ENCODE data around the gene ZBTB20. TPM values are rescaled to one million over a fixed set of nuclear protein-coding genes. Genes with fewer than 3 reads are reported as not detected.

The ZBTB20 gene
- total and polyA plus RNA-seq, 4 donors: 0.88 to 83.2 (median 20.4) TPM

DNA sequence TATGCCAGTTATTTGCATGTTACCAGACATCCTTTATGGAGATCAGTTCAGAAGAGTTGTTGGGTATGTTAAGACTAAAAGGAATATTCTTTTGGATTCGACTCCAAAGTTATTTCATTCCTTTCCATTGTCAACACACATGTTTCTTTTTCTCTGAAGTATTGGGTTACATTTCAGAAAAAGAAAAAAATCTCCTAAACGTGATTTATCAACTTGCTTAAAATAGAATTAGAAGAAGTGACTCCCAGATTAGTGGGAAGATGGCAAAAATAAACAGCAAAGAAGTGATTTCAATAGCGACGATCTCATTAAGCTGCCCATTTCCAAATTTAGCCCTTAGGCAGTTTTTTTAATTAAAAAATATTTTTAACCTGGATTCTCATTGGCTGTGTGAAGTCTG lies 767.8 kb downstream of the ZBTB20 start (continued):
- no peak for TF ChIP-seq YY1 (IDR thresholded peaks at IDR 0.05)

DNA sequence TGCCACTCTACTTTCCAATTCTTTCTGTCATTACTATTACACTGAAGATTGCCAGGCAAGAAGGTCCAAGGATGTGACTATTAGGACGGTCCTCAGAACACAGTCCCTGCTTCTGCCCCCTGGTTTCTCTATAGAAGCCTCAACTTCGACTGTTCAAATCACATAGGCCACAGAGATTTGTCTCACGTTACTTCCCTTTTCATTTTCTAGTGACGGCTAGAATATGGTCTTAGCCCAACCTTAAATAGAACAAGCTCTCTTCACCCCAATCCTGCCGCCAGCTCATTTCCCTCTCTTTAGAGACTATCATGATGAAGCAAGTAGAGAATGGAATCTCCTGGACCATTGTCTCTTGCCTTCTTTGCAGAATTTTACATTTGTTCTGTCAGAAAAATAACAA lies 768.3 kb downstream of the ZBTB20 start:
- H3K9ac ChIP-seq (ENCODE audit: low read depth in 1 of 2, low read length in 2 of 2): no peak overlapping the region
- H3K27ac ChIP-seq (ENCODE audit: low read depth in 1 of 2, low read length in 2 of 2): no peak overlapping the region
- H3K4me1 ChIP-seq (ENCODE audit: control insufficient read depth in 4 of 4, insufficient read depth in 4 of 4, low read length in 3 of 4): peaks cover 0 to 3% (median 0%) of the 10 kb centered on the region in 4 donors
- H3K4me3 ChIP-seq (ENCODE audit: low read depth in 1 of 3, low read length in 3 of 3): no peak overlapping the region
- DNase-seq (ENCODE audit: low spot score): no peak
- no peaks in the 10 kb centered on the region for H3K27me3 ChIP-seq (ENCODE audit: control insufficient read depth in 4 of 4, insufficient read depth in 4 of 4, low read length in 3 of 4)
- TF ChIP-seq, protein P1, sequence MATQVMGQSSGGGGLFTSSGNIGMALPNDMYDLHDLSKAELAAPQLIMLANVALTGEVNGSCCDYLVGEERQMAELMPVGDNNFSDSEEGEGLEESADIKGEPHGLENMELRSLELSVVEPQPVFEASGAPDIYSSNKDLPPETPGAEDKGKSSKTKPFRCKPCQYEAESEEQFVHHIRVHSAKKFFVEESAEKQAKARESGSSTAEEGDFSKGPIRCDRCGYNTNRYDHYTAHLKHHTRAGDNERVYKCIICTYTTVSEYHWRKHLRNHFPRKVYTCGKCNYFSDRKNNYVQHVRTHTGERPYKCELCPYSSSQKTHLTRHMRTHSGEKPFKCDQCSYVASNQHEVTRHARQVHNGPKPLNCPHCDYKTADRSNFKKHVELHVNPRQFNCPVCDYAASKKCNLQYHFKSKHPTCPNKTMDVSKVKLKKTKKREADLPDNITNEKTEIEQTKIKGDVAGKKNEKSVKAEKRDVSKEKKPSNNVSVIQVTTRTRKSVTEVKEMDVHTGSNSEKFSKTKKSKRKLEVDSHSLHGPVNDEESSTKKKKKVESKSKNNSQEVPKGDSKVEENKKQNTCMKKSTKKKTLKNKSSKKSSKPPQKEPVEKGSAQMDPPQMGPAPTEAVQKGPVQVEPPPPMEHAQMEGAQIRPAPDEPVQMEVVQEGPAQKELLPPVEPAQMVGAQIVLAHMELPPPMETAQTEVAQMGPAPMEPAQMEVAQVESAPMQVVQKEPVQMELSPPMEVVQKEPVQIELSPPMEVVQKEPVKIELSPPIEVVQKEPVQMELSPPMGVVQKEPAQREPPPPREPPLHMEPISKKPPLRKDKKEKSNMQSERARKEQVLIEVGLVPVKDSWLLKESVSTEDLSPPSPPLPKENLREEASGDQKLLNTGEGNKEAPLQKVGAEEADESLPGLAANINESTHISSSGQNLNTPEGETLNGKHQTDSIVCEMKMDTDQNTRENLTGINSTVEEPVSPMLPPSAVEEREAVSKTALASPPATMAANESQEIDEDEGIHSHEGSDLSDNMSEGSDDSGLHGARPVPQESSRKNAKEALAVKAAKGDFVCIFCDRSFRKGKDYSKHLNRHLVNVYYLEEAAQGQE (IDR thresholded peaks at IDR 0.05): no peak
- TF ChIP-seq, protein P2, sequence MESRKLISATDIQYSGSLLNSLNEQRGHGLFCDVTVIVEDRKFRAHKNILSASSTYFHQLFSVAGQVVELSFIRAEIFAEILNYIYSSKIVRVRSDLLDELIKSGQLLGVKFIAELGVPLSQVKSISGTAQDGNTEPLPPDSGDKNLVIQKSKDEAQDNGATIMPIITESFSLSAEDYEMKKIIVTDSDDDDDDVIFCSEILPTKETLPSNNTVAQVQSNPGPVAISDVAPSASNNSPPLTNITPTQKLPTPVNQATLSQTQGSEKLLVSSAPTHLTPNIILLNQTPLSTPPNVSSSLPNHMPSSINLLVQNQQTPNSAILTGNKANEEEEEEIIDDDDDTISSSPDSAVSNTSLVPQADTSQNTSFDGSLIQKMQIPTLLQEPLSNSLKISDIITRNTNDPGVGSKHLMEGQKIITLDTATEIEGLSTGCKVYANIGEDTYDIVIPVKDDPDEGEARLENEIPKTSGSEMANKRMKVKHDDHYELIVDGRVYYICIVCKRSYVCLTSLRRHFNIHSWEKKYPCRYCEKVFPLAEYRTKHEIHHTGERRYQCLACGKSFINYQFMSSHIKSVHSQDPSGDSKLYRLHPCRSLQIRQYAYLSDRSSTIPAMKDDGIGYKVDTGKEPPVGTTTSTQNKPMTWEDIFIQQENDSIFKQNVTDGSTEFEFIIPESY (IDR thresholded peaks at IDR 0.05): no peak
- TF ChIP-seq RAD21 (IDR thresholded peaks at IDR 0.05): no peak
- TF ChIP-seq, protein P3, sequence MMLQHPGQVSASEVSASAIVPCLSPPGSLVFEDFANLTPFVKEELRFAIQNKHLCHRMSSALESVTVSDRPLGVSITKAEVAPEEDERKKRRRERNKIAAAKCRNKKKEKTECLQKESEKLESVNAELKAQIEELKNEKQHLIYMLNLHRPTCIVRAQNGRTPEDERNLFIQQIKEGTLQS (IDR thresholded peaks at IDR 0.05): no peak
- TF ChIP-seq FOXA2 (IDR thresholded peaks at IDR 0.05): no peak
- TF ChIP-seq NR2F2 (IDR thresholded peaks at IDR 0.05): no peak
- no peak for TF ChIP-seq TAF1 (conservative IDR thresholded peaks at IDR 0.05)
- WGBS: 95% methylated on average over 5 of the region's 5 CpGs
- no peaks in the 10 kb centered on the region for H3K9me3 ChIP-seq (ENCODE audit: control insufficient read depth in 4 of 4, low read length in 3 of 4)
- H3K36me3 ChIP-seq (ENCODE audit: control insufficient read depth in 4 of 4, insufficient read depth in 3 of 4, low read depth in 1 of 4, low read length in 3 of 4): peaks cover 6 to 19% (median 13%) of the 10 kb centered on the region in 4 donors

DNA sequence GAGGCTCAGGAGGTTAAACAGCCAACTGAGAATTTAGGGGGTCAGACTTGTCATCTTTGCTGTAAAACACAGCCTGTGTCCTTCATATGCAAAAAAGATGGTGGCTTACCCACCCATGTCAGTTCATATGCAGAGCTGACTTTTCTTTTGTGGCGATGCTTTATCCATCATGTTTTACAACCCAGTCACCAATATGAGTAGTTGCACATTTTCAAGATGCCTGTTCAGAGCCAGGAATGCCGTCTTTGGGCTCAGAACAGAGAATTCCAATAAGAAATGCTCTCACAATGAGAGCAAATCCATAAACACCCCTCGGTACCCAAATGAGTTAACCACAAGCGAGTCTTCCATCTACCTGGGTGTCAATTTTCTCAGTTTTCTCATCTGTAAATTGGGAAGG lies 769.7 kb downstream of the ZBTB20 start:
- Histone ChIP-seq H3K9me3 (ENCODE audit: control insufficient read depth in 4 of 4, low read length in 3 of 4) (no peaks in the 10 kb centered on the region), H3K27ac (ENCODE audit: low read depth in 1 of 2, low read length in 2 of 2) (no peak overlapping the region), H3K4me1 (ENCODE audit: control insufficient read depth in 4 of 4, insufficient read depth in 4 of 4, low read length in 3 of 4) (peaks cover 0 to 3% (median 0%) of the 10 kb centered on the region in 4 donors), H3K27me3 (ENCODE audit: control insufficient read depth in 4 of 4, insufficient read depth in 4 of 4, low read length in 3 of 4) (no peaks in the 10 kb centered on the region), H3K9ac (ENCODE audit: low read depth in 1 of 2, low read length in 2 of 2) (no peak overlapping the region), H3K4me3 (ENCODE audit: low read depth in 1 of 3, low read length in 3 of 3) (no peak overlapping the region), H3K36me3 (ENCODE audit: control insufficient read depth in 4 of 4, insufficient read depth in 3 of 4, low read depth in 1 of 4, low read length in 3 of 4) (peaks cover 6 to 22% (median 13%) of the 10 kb centered on the region in 4 donors)
- 97% methylated on average over 4 of the region's 4 CpGs for WGBS
- DNase-seq (ENCODE audit: low spot score): no peak
- TF ChIP-seq, protein P2 (IDR thresholded peaks at IDR 0.05): no peak
- no peak for TF ChIP-seq HNF4A (conservative IDR thresholded peaks at IDR 0.05)
- no peak for TF ChIP-seq YY1 (IDR thresholded peaks at IDR 0.05)
- TF ChIP-seq, protein P4, sequence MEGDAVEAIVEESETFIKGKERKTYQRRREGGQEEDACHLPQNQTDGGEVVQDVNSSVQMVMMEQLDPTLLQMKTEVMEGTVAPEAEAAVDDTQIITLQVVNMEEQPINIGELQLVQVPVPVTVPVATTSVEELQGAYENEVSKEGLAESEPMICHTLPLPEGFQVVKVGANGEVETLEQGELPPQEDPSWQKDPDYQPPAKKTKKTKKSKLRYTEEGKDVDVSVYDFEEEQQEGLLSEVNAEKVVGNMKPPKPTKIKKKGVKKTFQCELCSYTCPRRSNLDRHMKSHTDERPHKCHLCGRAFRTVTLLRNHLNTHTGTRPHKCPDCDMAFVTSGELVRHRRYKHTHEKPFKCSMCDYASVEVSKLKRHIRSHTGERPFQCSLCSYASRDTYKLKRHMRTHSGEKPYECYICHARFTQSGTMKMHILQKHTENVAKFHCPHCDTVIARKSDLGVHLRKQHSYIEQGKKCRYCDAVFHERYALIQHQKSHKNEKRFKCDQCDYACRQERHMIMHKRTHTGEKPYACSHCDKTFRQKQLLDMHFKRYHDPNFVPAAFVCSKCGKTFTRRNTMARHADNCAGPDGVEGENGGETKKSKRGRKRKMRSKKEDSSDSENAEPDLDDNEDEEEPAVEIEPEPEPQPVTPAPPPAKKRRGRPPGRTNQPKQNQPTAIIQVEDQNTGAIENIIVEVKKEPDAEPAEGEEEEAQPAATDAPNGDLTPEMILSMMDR (IDR thresholded peaks at IDR 0.05; ENCODE audit: low read depth, low read length, missing input control): no peak
- no peak for TF ChIP-seq SP1 (IDR thresholded peaks at IDR 0.05)

Data from liver (tissue), 9 donors.